Measurements from ENCODE around the gene CATSPERZ.
A peak's percentile ranks its signal among the peaks of the same experiment; 100 is the strongest.

Gene CATSPERZ

GRCh38 chr11:64252003-64252872, 47.9 kb upstream of the CATSPERZ start:
- Histone ChIP-seq H3K9me3 (no peaks in the 10 kb centered on the region), H3K27me3 (peaks cover 9% of the 10 kb centered on the region), H3K4me3 (ENCODE audit: low read depth in 1 of 2, low read length in 1 of 2) (peak overlapping the region; percentile 74 to 75), H3K4me1 (ENCODE audit: control insufficient read depth in 1 of 2, insufficient read depth in 1 of 2, low read depth in 1 of 2, low read length in 1 of 2) (peaks cover 28 to 37% of the 10 kb centered on the region in 2 experiments), H3K36me3 (peaks cover 22% of the 10 kb centered on the region), H3K27ac (peak overlapping the region; percentile 46)
- peak; percentile 12 for TF ChIP-seq CTCF (IDR thresholded peaks at IDR 0.05)

GRCh38 chr11:64253043-64253442, 47.1 kb upstream of the CATSPERZ start:
- no peaks in the 10 kb centered on the region for H3K9me3 ChIP-seq
- H3K4me3 ChIP-seq (ENCODE audit: low read depth in 1 of 2, low read length in 1 of 2) = no peak overlapping the region
- peaks cover 6% of the 10 kb centered on the region for H3K27me3 ChIP-seq
- peaks cover 21 to 29% of the 10 kb centered on the region in 2 experiments for H3K4me1 ChIP-seq (ENCODE audit: control insufficient read depth in 1 of 2, insufficient read depth in 1 of 2, low read depth in 1 of 2, low read length in 1 of 2)
- no peak for TF ChIP-seq CTCF (IDR thresholded peaks at IDR 0.05)
- peaks cover 22% of the 10 kb centered on the region for H3K36me3 ChIP-seq
- H3K27ac ChIP-seq = no peak overlapping the region

- TF ChIP-seq CTCF (IDR thresholded peaks at IDR 0.05) = no peak
- Histone ChIP-seq H3K4me1 (ENCODE audit: control insufficient read depth in 1 of 2, insufficient read depth in 1 of 2, low read depth in 1 of 2, low read length in 1 of 2) (peaks cover 21 to 28% of the 10 kb centered on the region in 2 experiments), H3K4me3 (ENCODE audit: low read depth in 1 of 2, low read length in 1 of 2) (no peak overlapping the region), H3K36me3 (peaks cover 26% of the 10 kb centered on the region), H3K27me3 (peaks cover 6% of the 10 kb centered on the region), H3K27ac (no peak overlapping the region), H3K9me3 (no peaks in the 10 kb centered on the region)
Observed at GRCh38 chr11:64253481-64253880, 46.7 kb upstream of the CATSPERZ start.

- Histone ChIP-seq H3K27me3 (peaks cover 6% of the 10 kb centered on the region), H3K4me3 (ENCODE audit: low read depth in 1 of 2, low read length in 1 of 2) (no peak overlapping the region), H3K4me1 (ENCODE audit: control insufficient read depth in 1 of 2, insufficient read depth in 1 of 2, low read depth in 1 of 2, low read length in 1 of 2) (peaks cover 21 to 28% of the 10 kb centered on the region in 2 experiments), H3K27ac (no peak overlapping the region), H3K36me3 (peaks cover 34% of the 10 kb centered on the region), H3K9me3 (no peaks in the 10 kb centered on the region)
- TF ChIP-seq CTCF (IDR thresholded peaks at IDR 0.05) = no peak
Observed at GRCh38 chr11:64254326-64254725, 45.8 kb upstream of the CATSPERZ start.

GRCh38 chr11:64255135-64256128, 44.7 kb upstream of the CATSPERZ start:
- no peak for TF ChIP-seq CTCF (IDR thresholded peaks at IDR 0.05)
- H3K9me3 ChIP-seq = no peaks in the 10 kb centered on the region
- peaks cover 21 to 25% of the 10 kb centered on the region in 2 experiments for H3K4me1 ChIP-seq (ENCODE audit: control insufficient read depth in 1 of 2, insufficient read depth in 1 of 2, low read depth in 1 of 2, low read length in 1 of 2)
- peaks cover 37% of the 10 kb centered on the region for H3K36me3 ChIP-seq
- H3K27me3 ChIP-seq = peaks cover 5% of the 10 kb centered on the region
- no peak overlapping the region for H3K4me3 ChIP-seq (ENCODE audit: low read depth in 1 of 2, low read length in 1 of 2)
- H3K27ac ChIP-seq = no peak overlapping the region

Measured in neutrophil (primary cell).